ENCODE measurements around the gene BEX3.
"Not testable (repeated sequence)": the region's sequence is repeated elsewhere in the genome, so short reads cannot be mapped to it uniquely, and the experiment has no call there.

Gene BEX3

DNA sequence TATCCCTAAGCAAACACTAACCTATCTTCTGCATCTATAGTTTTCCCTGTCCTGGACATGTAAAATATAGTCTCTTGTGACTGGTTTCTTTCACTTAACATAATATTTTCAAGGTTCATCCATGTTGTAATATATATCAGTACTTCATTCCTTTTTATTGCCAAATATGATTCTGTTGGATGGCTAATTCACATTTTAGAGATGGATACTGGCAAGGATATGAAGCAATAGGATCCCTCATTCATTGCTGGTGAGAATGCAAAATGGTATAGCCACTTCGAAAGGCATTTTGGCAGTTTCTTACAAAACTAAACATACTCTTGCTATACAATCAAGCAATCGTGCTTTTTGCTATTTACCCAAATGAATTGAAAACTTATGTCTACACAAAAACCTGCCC lies 13.3 kb upstream of the BEX3 start:
- Mint-ChIP-seq H3K27ac (no peak overlapping the region), H3K4me3 (no peak overlapping the region), H3K4me1 (no peaks in the 10 kb centered on the region), H3K36me3 (no peaks in the 10 kb centered on the region), H3K27me3 (peaks cover 19% of the 10 kb centered on the region), H3K9me3 (no peaks in the 10 kb centered on the region)
- ATAC-seq: no peak

DNA sequence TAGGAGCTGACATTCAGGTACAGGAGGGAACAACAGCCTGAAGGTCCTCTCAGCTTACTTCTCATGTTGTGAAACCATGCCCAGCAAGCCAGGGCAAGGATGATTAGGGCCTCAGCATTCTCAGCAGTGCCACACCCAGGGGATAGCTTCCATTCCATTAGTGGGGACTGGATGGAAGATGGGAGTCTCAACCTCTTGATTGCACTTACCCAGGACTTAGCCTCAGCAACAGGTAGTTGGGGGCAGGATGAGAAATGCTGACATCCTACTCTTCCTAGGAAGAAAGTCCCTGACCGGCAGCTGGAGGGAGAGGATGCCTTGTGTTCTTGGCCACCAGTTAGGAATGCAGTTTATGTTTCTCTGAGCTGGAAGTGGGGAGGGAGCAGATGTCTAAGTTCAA lies 8.8 kb upstream of the BEX3 start:
- Mint-ChIP-seq H3K9me3 (no peaks in the 10 kb centered on the region), H3K36me3 (no peaks in the 10 kb centered on the region), H3K4me1 (no peaks in the 10 kb centered on the region), H3K27ac (no peak overlapping the region), H3K27me3 (peaks cover 19% of the 10 kb centered on the region), H3K4me3 (no peak overlapping the region)
- no peak for ATAC-seq

DNA sequence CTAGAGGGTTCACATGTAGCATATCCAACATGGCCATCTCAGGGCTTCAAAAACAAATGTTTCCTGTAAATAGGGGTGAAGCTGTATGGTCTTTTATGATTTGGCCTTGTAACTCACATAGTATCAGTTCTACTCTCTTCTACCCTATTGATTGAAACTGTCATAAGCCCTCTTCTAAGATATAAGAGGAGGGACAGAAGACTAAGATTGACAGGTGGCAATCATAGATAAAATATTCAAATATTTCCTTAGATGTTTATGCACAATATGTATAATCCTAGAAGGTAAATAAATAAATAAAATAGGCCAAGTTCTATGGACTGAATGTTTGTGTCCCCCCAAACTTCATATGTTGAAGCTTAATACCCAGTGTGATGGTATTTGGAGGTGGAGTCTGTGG lies 6.9 kb upstream of the BEX3 start:
- ATAC-seq: no peak
- H3K4me1 Mint-ChIP-seq: no peaks in the 10 kb centered on the region
- peaks cover 19% of the 10 kb centered on the region for H3K27me3 Mint-ChIP-seq
- no peaks in the 10 kb centered on the region for H3K9me3 Mint-ChIP-seq
- H3K4me3 Mint-ChIP-seq: no peak overlapping the region
- H3K27ac Mint-ChIP-seq: no peak overlapping the region
- H3K36me3 Mint-ChIP-seq: no peaks in the 10 kb centered on the region

DNA sequence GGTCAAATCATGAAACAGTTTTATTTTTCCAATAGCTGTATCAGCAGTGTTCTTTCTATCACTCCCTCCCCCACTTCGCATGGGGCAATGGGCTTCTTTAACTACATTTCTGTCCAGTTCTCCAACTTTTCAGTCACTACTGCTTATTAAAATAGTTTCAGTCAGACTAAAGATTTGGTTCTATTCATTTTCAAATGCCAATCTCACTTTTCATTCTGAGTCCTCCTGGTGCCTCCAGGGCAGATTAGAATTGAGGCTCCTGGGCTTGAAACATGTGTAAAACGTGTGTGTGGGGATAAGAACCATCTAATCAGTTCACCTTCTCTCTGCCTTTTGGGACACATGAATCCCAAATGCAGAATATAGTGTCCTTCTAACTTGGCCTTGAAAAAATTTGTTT lies 3.5 kb upstream of the BEX3 start:
- H3K4me3 Mint-ChIP-seq: no peak overlapping the region
- ATAC-seq: no peak
- H3K27ac Mint-ChIP-seq: no peak overlapping the region
- no peaks in the 10 kb centered on the region for H3K4me1 Mint-ChIP-seq
- H3K27me3 Mint-ChIP-seq: peaks cover 8% of the 10 kb centered on the region
- H3K36me3 Mint-ChIP-seq: no peaks in the 10 kb centered on the region
- no peaks in the 10 kb centered on the region for H3K9me3 Mint-ChIP-seq

DNA sequence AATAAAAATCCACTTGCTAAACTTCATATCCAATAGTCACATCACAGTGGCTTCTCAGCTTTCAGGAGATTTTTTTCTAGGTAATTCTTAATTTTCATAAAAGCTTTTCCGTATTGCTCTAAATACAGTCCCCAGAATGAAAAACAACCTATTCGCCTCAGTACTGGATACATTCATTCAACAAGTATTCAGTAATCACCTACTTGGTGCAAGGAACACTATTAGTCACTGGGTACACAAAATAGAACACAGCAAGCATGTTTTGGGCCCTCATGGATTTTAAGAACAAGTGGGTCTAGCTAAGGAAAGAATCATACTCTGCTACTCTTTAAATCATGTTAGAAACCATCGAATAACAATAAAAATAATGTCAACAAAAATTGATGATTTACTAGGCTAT lies 2.8 kb upstream of the BEX3 start:
- Mint-ChIP-seq H3K36me3 (no peaks in the 10 kb centered on the region), H3K27me3 (peaks cover 8% of the 10 kb centered on the region), H3K4me1 (no peaks in the 10 kb centered on the region), H3K9me3 (no peaks in the 10 kb centered on the region), H3K4me3 (no peak overlapping the region), H3K27ac (no peak overlapping the region)
- no peak for ATAC-seq

DNA sequence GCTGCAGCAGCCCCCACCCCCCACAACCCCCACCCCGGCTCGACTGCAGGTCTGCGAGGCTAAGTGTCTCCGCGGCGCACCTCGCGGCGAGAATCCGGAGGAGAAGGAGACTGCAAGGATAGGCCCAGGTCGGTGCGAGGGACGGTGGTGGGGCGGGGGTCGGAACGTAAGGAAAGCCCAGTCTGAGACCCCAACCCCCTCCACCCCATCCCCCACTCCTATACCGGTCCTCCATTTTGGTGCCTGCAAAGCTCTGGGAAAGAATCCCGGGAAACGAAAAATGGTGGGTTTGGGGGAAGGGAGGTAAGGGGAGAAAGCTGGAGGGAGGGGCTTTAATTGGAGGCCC lies 614 bp downstream of the BEX3 start:
- H3K27ac Mint-ChIP-seq: no peak overlapping the region
- no peak for ATAC-seq
- H3K9me3 Mint-ChIP-seq: no peaks in the 10 kb centered on the region
- peaks cover 8% of the 10 kb centered on the region for H3K27me3 Mint-ChIP-seq
- H3K4me3 Mint-ChIP-seq: peak overlapping the region; percentile 51
- no peaks in the 10 kb centered on the region for H3K36me3 Mint-ChIP-seq
- H3K4me1 Mint-ChIP-seq: no peaks in the 10 kb centered on the region

DNA sequence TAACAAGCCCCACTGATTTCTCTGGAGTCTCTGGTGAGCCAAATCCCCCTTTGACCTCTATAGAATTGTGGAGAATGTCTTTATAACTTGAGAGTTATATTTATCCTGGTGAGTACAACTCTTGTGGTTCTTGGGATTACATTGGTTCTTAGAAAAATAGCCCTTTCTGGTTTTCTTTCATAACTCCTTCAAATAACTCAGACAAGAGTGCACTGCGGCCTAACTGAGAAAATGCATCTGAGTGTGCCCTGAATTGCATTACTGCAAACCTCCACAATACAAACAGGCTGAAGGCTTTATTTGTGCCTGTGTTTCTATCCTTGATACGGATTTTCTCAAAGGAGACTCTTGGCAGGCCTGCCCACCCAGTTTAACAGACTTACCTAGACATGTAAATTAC lies 2.7 kb downstream of the BEX3 start:
- H3K9me3 Mint-ChIP-seq: no peaks in the 10 kb centered on the region
- H3K4me1 Mint-ChIP-seq: no peaks in the 10 kb centered on the region
- H3K4me3 Mint-ChIP-seq: no peak overlapping the region

DNA sequence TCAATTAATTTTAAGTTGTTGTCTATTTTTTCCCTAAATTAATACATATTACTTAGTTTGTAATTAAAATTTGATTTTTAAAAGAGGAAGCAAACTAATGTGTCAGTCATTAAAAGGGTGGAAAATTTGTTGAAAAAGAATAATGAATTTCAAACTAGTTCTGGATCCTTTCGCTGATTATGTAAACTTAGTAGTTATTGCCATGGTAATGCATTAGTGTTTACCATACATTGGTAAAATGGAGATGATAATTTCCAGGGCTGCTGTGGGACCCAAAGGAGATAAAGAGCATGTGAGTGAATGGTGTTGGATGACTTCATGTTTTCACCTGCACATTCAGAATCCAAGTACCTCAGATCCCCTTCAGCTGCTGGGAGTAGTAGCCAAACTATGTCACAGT lies 6.5 kb downstream of the BEX3 start:
- Mint-ChIP-seq H3K27me3 (peaks cover 9% of the 10 kb centered on the region), H3K4me1 (no peaks in the 10 kb centered on the region), H3K36me3 (no peaks in the 10 kb centered on the region), H3K9me3 (no peaks in the 10 kb centered on the region), H3K4me3 (no peak overlapping the region), H3K27ac (no peak overlapping the region)
- no peak for ATAC-seq

More for the DNA sequence above, 2.7 kb downstream of the BEX3 start:
- peaks cover 8% of the 10 kb centered on the region for H3K27me3 Mint-ChIP-seq
- no peaks in the 10 kb centered on the region for H3K36me3 Mint-ChIP-seq
- H3K27ac Mint-ChIP-seq: no peak overlapping the region
- ATAC-seq: no peak

DNA sequence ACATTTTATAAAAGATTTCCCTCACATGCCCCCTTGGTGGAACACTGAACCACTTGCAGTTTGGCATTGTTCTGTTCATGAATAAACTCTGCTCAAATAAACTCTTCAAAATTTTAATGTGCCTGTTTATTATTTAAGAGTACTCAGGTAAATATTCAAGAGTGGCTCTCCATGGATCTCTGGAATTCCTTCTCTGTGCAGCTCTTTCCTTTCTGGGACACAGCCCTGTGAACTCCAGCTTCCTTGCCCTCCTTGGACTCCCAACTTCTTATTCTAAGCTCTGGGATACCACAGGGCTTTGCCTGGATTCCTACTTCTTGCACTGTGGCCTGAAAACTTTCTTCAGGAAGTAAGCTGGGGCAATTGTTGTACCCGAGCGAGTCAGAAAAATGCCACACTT lies 8.3 kb downstream of the BEX3 start:
- H3K9me3 Mint-ChIP-seq: no peaks in the 10 kb centered on the region
- no peaks in the 10 kb centered on the region for H3K4me1 Mint-ChIP-seq
- H3K27me3 Mint-ChIP-seq: peaks cover 20% of the 10 kb centered on the region
- no peak overlapping the region for H3K27ac Mint-ChIP-seq
- ATAC-seq: no peak
- no peaks in the 10 kb centered on the region for H3K36me3 Mint-ChIP-seq
- H3K4me3 Mint-ChIP-seq: no peak overlapping the region

DNA sequence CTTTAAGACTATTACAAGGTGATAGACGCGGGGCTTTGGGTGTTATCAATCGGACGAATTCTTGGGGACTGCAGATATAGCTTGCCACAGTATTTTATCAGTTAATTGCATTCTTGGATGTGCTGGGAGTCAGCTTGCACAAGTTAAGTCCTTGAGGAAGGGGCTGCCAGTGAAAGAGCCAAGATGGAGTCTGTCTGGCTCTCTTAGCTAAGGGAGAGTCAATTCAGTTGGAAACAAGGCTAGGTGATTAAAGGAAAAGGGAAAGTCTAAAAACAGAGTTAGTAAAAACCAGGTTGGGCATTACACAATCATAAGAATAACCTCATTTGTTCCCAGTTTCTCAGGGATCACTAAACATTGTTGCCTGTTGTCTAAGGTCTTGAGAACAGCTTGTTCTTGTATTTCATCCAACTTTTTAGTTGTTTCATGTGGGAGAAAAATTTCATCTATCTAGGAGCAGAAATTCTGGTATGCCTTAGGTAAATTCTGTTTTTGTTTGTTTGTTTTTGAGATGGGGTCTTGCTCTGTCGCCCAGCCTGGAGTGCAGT lies 9.0 kb downstream of the BEX3 start:
- not testable (repeated sequence) for H3K36me3 Mint-ChIP-seq, H3K4me1 Mint-ChIP-seq, ATAC-seq, H3K4me3 Mint-ChIP-seq, H3K9me3 Mint-ChIP-seq, H3K27ac Mint-ChIP-seq
- H3K27me3 Mint-ChIP-seq: peaks cover 26% of the 10 kb centered on the region

DNA sequence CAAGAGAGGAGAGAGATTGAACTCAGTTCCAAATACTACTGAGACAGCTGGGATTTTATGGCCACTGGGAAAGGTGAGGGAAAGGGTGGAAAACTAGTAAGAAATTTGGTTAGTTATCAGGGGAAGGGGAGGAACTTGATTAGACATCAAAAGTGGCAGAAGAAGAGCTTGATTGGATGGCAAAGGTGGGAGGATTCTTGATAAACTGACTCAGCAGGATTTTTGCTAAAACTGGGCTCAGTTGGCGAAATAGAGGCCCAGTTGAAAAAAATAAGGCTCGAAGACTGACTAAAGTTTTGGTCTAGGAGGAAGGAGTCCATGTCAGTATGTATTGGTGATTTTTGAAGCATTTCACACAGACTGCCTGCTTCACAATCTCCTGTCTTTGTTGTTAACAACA lies 10.0 kb downstream of the BEX3 start:
- no peaks in the 10 kb centered on the region for H3K4me1 Mint-ChIP-seq
- no peak overlapping the region for H3K4me3 Mint-ChIP-seq
- peaks cover 35% of the 10 kb centered on the region for H3K27me3 Mint-ChIP-seq
- no peaks in the 10 kb centered on the region for H3K36me3 Mint-ChIP-seq
- no peak for ATAC-seq
- H3K27ac Mint-ChIP-seq: no peak overlapping the region
- no peaks in the 10 kb centered on the region for H3K9me3 Mint-ChIP-seq

DNA sequence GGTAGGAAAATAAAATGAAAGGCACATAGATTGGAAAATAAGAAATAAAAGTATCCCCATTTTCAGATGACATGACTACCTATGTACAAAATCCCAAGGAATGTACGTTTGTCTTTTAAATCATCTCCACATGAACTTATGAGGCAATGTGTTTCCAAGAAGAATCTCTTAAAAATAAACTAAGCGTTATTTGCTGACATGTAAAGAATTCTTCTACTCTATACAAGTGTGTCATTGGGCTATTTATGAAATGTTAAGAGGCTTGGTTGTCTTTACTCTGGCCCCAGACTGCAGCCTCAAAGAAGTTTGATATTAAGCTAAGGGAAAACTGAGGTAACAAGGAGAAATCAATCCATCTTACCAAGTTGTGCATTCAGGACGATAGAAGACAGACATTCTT lies 17.1 kb downstream of the BEX3 start:
- no peak overlapping the region for H3K4me3 Mint-ChIP-seq
- peaks cover 24% of the 10 kb centered on the region for H3K27me3 Mint-ChIP-seq
- ATAC-seq: no peak
- no peak overlapping the region for H3K27ac Mint-ChIP-seq
- no peaks in the 10 kb centered on the region for H3K9me3 Mint-ChIP-seq
- H3K36me3 Mint-ChIP-seq: no peaks in the 10 kb centered on the region
- no peaks in the 10 kb centered on the region for H3K4me1 Mint-ChIP-seq

DNA sequence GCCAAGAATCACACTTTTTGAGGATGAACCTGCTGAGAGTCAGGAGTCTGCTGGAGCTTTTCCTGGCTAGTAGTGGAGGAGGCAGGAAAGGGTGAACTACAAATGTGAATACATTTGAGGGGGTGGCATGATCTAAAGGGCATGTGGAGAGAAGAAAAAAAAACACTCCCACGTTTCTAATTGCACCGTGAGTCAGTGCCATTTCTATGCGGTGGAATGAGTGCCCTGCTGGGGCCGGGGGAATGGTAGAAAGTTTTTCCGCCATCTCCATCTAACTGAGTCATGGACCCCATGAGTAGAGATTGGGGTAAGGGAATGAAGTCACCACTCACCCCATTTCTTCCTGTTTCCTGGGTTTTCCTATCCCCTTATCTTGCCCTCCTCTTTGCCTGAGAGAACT lies 19.8 kb downstream of the BEX3 start:
- Mint-ChIP-seq H3K9me3 (no peaks in the 10 kb centered on the region), H3K27me3 (peaks cover under 1% of the 10 kb centered on the region), H3K4me1 (no peaks in the 10 kb centered on the region), H3K36me3 (no peaks in the 10 kb centered on the region), H3K27ac (no peak overlapping the region), H3K4me3 (no peak overlapping the region)
- no peak for ATAC-seq

DNA sequence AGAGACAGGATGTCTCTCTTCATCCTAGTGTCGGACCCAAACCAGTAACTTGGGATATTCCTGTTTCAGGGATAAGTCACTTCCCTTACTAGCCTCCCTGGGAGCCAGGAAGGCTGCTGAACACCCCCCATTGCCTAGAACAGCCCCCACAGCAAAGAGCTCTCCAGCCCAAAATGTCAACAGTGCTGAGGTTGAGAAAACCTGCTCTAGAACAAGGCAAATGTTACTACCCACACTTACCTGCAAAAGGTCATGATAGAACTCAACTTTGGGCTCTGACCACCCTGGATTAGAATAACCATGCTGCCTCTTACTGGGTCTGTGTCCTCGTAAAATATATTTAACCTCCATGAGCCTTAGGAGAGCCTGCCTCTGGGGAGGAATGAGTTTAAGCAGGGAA lies 20.3 kb downstream of the BEX3 start:
- H3K4me1 Mint-ChIP-seq: no peaks in the 10 kb centered on the region
- H3K4me3 Mint-ChIP-seq: no peak overlapping the region
- H3K27ac Mint-ChIP-seq: no peak overlapping the region
- no peaks in the 10 kb centered on the region for H3K36me3 Mint-ChIP-seq
- ATAC-seq: no peak
- H3K27me3 Mint-ChIP-seq: no peaks in the 10 kb centered on the region
- H3K9me3 Mint-ChIP-seq: no peaks in the 10 kb centered on the region

DNA sequence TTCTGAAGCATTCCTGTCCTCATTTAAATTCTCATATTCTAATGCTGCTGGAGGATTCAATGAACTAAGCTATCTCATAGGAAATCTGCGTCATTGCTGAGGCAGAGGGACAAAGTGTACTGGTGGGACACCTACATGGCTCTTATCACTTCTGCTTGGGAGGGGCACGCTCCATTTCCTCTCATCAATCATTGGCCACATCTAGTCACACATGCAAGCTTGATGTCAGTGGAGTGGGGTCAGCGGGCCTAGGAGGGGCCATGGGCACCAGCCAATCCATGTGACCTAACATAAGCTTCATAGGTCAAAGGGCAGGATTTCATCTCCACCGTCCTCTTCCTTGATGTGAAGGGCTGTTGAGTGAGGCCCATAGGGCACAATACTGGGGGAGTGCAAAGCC lies 21.4 kb downstream of the BEX3 start:
- Mint-ChIP-seq H3K4me1 (no peaks in the 10 kb centered on the region), H3K4me3 (no peak overlapping the region), H3K27me3 (no peaks in the 10 kb centered on the region), H3K9me3 (no peaks in the 10 kb centered on the region), H3K36me3 (no peaks in the 10 kb centered on the region), H3K27ac (no peak overlapping the region)
- no peak for ATAC-seq

DNA sequence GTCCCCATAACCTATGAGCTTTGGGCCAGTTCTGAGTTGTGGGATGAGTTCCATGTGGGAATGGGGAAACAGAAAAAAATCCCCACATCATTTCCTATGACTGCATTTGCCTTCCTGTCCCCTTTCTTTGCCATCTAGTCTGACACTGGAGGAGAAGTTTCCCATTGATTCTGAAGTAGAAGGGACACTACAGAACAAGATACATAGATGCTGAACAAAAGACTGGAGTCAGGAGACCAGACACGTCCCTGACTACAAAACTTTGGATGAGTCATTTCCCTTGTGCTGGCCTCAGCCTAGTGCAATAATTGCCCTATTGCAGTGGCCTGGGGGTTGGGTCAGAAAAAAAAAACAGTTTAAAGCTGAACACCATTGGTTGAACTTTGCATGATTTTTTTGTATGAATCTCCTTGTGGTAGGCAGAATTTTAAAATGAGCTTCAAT lies 22.1 kb downstream of the BEX3 start:
- Mint-ChIP-seq H3K9me3 (no peaks in the 10 kb centered on the region), H3K4me1 (no peaks in the 10 kb centered on the region), H3K27ac (no peak overlapping the region), H3K27me3 (no peaks in the 10 kb centered on the region), H3K36me3 (no peaks in the 10 kb centered on the region), H3K4me3 (no peak overlapping the region)
- no peak for ATAC-seq

DNA sequence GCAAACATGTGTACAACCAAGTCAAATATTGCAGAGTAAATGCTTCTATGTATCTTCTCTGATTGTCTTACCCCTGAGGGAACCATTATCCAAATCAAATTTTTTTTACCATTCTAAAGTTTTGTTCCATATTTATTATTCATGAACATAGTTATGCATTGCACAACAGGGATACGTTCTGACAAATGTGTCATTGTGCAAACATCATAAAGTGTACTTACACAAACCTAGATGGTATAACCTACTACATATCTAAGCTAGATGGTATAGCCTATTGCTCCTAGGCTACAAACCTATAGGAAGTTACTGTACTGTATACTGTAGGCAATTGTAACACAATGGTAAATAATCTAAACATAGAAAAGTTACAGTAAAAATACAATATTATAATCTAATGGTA lies 23.4 kb downstream of the BEX3 start:
- Mint-ChIP-seq H3K27ac (no peak overlapping the region), H3K4me1 (no peaks in the 10 kb centered on the region), H3K9me3 (no peaks in the 10 kb centered on the region), H3K4me3 (no peak overlapping the region), H3K36me3 (no peaks in the 10 kb centered on the region), H3K27me3 (no peaks in the 10 kb centered on the region)
- ATAC-seq: no peak

All from stimulated activated memory B cell treated with anti-CD40 and anti-IgM and Interleukin-4, amounts not matched to agents 10 μg/mL and 1 μg/mL and 100 μg/mL, for 72 hours (primary cell).